ENCODE results near the gene GALNT18.

DNA sequence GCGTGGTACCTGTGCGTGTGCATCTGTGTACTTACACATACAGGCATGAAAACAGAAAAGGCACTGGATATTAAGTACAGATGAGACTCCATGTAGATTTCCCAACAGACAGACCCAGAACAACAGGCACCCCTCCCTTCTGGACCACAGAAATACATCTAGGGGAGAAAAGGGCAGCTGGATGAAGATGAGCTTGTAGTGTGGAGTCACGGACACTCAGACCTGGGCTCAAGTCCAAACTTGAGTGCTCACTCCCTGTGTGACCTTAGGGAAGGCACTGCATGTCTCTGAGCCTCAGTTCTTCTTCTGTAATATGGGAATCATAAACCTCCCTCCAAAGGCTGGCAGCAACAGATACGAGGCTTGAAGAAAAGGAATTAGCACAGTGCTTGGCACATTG, 108.9 kb downstream of the GALNT18 start:
- TF ChIP-seq SNAI2 (CRISPR knock-in tag; IDR thresholded peaks at IDR 0.05) (no peak), BACH2 (CRISPR knock-in tag; IDR thresholded peaks at IDR 0.05; ENCODE audit: borderline replicate concordance) (no peak), ESRRG (CRISPR knock-in tag; IDR thresholded peaks at IDR 0.05) (no peak)

Measured in SK-N-SH treated with all-trans-retinoic acid at 6 μM for 48 hours (cell line).